DOHH2 (cell line): ENCODE data around the gene EIF4ENIF1.

ENCODE experiments used
- H3F3A ChIP-seq: fragments of 200-600 bp; sonication (generic), shearing (Covaris generic); 2 replicates; pipeline ENCODE4 v1.6.0; 2016; ENCODE audit warnings: antibody characterized with exemption, mild to moderate bottlenecking; ENCODE audit not compliant: control insufficient read depth, insufficient read depth
- H3K27ac ChIP-seq: fragments of 200-600 bp; sonication (generic); 2 replicates; pipeline ENCODE4 v1.5.1; 2014; ENCODE audit warnings: low read depth, mild to moderate bottlenecking, low read length, moderate library complexity
- H3K27me3 ChIP-seq: fragments of 200-600 bp; sonication (generic); 2 replicates; pipeline ENCODE4 v1.6.1; 2014; ENCODE audit warnings: mild to moderate bottlenecking, low read length, mixed read lengths; ENCODE audit not compliant: control insufficient read depth
- H3K36me3 ChIP-seq: fragments of 200-600 bp; sonication (generic); 2 replicates; pipeline ENCODE4 v1.6.1; 2014; ENCODE audit warnings: mild to moderate bottlenecking, low read length, moderate library complexity, mixed read lengths; ENCODE audit not compliant: control insufficient read depth
- H3K4me1 ChIP-seq: fragments of 200-600 bp; sonication (generic); 2 replicates; pipeline ENCODE4 v1.6.1; 2014; ENCODE audit warnings: mild to moderate bottlenecking, low read length, mixed read lengths; ENCODE audit not compliant: control insufficient read depth
- H3K4me2 ChIP-seq: fragments of 200-600 bp; sonication (generic); 2 replicates; pipeline ENCODE4 v1.6.0; 2014; ENCODE audit warnings: mild to moderate bottlenecking, low read length, moderate library complexity
- H3K4me3 ChIP-seq: fragments of 200-600 bp; sonication (generic); 2 replicates; pipeline ENCODE4 v1.5.1; 2014; ENCODE audit warnings: mild to moderate bottlenecking, low read length, mixed read lengths
- H3K79me2 ChIP-seq: fragments of 200-600 bp; sonication (generic); 2 replicates; pipeline ENCODE4 v1.6.1; 2014; ENCODE audit warnings: mild to moderate bottlenecking, low read length, mixed read lengths; ENCODE audit not compliant: control insufficient read depth
- H3K9me2 ChIP-seq: fragments of 200-600 bp; sonication (generic); replicated peaks from 2 replicates; pipeline ENCODE4 v1.6.1; 2014; ENCODE audit warnings: mild to moderate bottlenecking, low read length, mixed read lengths; ENCODE audit not compliant: control insufficient read depth
- H3K9me3 ChIP-seq: fragments of 200-600 bp; sonication (generic); 2 replicates; pipeline ENCODE4 v1.6.1; 2014; ENCODE audit warnings: antibody characterized with exemption, low read length, mixed read lengths; ENCODE audit not compliant: control insufficient read depth, insufficient read depth
- H4K20me1 ChIP-seq: fragments of 200-600 bp; sonication (generic); 2 replicates; pipeline ENCODE4 v1.6.0; 2014; ENCODE audit warnings: low read depth, mild to moderate bottlenecking, antibody characterized with exemption, low read length, moderate library complexity; ENCODE audit not compliant: control insufficient read depth, insufficient read depth
- CTCF ChIP-seq: fragments of 200-600 bp; sonication (generic); IDR thresholded peaks from one replicate; pipeline ENCODE4 v1.5.1; 2014; ENCODE audit warnings: antibody characterized with exemption, mild to moderate bottlenecking, low read depth, low read length; ENCODE audit not compliant: poor library complexity, severe bottlenecking
- EZH2phosphoT487 ChIP-seq: fragments of 200-600 bp; sonication (generic); IDR thresholded peaks from 2 replicates; pipeline ENCODE4 v1.6.1; 2017; ENCODE audit warnings: borderline replicate concordance, mild to moderate bottlenecking, antibody characterized with exemption, low read length, moderate library complexity, mixed read lengths

Gene EIF4ENIF1

GRCh38 chr22:31393893-31394292 is 95.7 kb downstream of the EIF4ENIF1 start:
- Histone ChIP-seq H4K20me1 (no peaks in the 10 kb centered on the region), H3K36me3 (no peaks in the 10 kb centered on the region), H3K4me2 (no peak overlapping the region), H3K4me1 (peaks cover 8% of the 10 kb centered on the region), H3K27ac (no peak overlapping the region), H3K4me3 (no peak overlapping the region), H3K9me2 (no peaks in the 10 kb centered on the region), H3K9me3 (peaks cover 13% of the 10 kb centered on the region), H3F3A (peaks cover 9% of the 10 kb centered on the region), H3K79me2 (peaks cover 2% of the 10 kb centered on the region), H3K27me3 (no peaks in the 10 kb centered on the region)
- TF ChIP-seq EZH2phosphoT487 (no peak), CTCF (no peak)
